ENCODE measurements around the gene ROMO1. TPM values are rescaled to one million over a fixed set of nuclear protein-coding genes. Genes with fewer than 3 reads are reported as not detected.
"Not testable (repeated sequence)": the region's sequence is repeated elsewhere in the genome, so short reads cannot be mapped to it uniquely, and the experiment has no call there.

The ROMO1 gene
- total RNA-seq, 1 donor from 2014 or later, result 938 TPM

GRCh38 chr20:35702824-35703695 is 3.9 kb downstream of the ROMO1 start:
- TF ChIP-seq CTCF (conservative IDR thresholded peaks at IDR 0.05; ENCODE audit: low read depth, low read length), result no peak
- H3K4me3 ChIP-seq (ENCODE audit: low read depth, low read length), result no peak overlapping the region
- no peak for DNase-seq (ENCODE audit: low read depth)

GRCh38 chr20:35704514-35705261 is 5.5 kb downstream of the ROMO1 start:
- H3K4me3 ChIP-seq (ENCODE audit: low read depth, low read length), result no peak overlapping the region
- no peak for TF ChIP-seq CTCF (conservative IDR thresholded peaks at IDR 0.05; ENCODE audit: low read depth, low read length)
- no peak for DNase-seq (ENCODE audit: low read depth)

- not testable (repeated sequence) for H3K4me3 ChIP-seq (ENCODE audit: low read depth, low read length); DNase-seq (ENCODE audit: low read depth)
Observed at GRCh38 chr20:35705894-35706293, 6.7 kb downstream of the ROMO1 start.

GRCh38 chr20:35706591-35707529 is 7.7 kb downstream of the ROMO1 start:
- H3K4me3 ChIP-seq (ENCODE audit: low read depth, low read length); DNase-seq (ENCODE audit: low read depth): not testable (repeated sequence)

GRCh38 chr20:35708502-35708901 is 9.3 kb downstream of the ROMO1 start:
- H3K4me3 ChIP-seq (ENCODE audit: low read depth, low read length), result no peak overlapping the region
- DNase-seq (ENCODE audit: low read depth), result no peak

GRCh38 chr20:35709259-35709658 is 10.1 kb downstream of the ROMO1 start:
- no peak for TF ChIP-seq CTCF (conservative IDR thresholded peaks at IDR 0.05; ENCODE audit: low read depth, low read length)
- H3K4me3 ChIP-seq (ENCODE audit: low read depth, low read length), result no peak overlapping the region
- no peak for DNase-seq (ENCODE audit: low read depth)

More at GRCh38 chr20:35708502-35708901, 9.3 kb downstream of the ROMO1 start:
- no peak for TF ChIP-seq CTCF (conservative IDR thresholded peaks at IDR 0.05; ENCODE audit: low read depth, low read length)

GRCh38 chr20:35710039-35710438 is 10.8 kb downstream of the ROMO1 start:
- no peak for DNase-seq (ENCODE audit: low read depth)
- TF ChIP-seq CTCF (conservative IDR thresholded peaks at IDR 0.05; ENCODE audit: low read depth, low read length), result no peak
- no peak overlapping the region for H3K4me3 ChIP-seq (ENCODE audit: low read depth, low read length)
